GM12864 (cell line): Measurements from ENCODE around the gene ZNF677.
"Not testable (repeated sequence)": the region's sequence is repeated elsewhere in the genome, so short reads cannot be mapped to it uniquely, and the experiment has no call there.

ENCODE experiments used
- DNase-seq: peaks from one replicate; pipeline ENCODE4 v3.0.0-alpha.2; 2011; ENCODE audit warnings: low read depth
- H3K4me3 ChIP-seq: 2 replicates; pipeline ENCODE4 v1.5.1; 2011; ENCODE audit warnings: mild to moderate bottlenecking, low read depth, low read length, control low read depth
- TF ChIP-seq, protein P1 (sequence below): IDR thresholded peaks from 2 replicates; pipeline ENCODE4 v1.5.1; 2011; ENCODE audit warnings: low read depth, mild to moderate bottlenecking, moderate library complexity, low read length, control low read depth, inconsistent platforms; ENCODE audit errors: missing control alignments

Gene ZNF677

DNA sequence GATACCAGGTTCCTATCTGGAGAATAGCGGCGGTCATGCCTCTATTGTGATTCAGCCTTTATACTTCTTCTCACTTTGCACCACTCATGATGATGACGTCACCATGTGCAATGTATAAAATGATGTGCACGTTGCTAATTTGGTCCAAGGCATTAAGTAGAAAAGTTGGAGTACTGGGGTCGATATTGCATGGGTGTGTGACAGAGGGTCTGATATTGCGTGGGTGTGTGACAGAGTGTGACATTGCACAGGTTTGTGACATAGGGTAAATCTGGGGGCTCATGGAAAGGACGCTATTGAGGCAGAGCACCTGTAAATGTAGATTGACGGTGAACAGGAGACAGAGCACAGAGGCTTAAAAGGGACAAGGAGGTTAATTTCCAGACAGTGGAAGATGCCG, 17.4 kb upstream of the ZNF677 start:
- TF ChIP-seq, protein P1, sequence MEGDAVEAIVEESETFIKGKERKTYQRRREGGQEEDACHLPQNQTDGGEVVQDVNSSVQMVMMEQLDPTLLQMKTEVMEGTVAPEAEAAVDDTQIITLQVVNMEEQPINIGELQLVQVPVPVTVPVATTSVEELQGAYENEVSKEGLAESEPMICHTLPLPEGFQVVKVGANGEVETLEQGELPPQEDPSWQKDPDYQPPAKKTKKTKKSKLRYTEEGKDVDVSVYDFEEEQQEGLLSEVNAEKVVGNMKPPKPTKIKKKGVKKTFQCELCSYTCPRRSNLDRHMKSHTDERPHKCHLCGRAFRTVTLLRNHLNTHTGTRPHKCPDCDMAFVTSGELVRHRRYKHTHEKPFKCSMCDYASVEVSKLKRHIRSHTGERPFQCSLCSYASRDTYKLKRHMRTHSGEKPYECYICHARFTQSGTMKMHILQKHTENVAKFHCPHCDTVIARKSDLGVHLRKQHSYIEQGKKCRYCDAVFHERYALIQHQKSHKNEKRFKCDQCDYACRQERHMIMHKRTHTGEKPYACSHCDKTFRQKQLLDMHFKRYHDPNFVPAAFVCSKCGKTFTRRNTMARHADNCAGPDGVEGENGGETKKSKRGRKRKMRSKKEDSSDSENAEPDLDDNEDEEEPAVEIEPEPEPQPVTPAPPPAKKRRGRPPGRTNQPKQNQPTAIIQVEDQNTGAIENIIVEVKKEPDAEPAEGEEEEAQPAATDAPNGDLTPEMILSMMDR: no peak
- no peak for DNase-seq
- no peak overlapping the region for H3K4me3 ChIP-seq

- H3K4me3 ChIP-seq, DNase-seq: not testable (repeated sequence)
These were observed 15.2 kb upstream of the ZNF677 start for GRCh38 chr19:53269861-53270260.

- not testable (repeated sequence) for DNase-seq
These were observed 12.9 kb upstream of the ZNF677 start, which contains the start of gene VN1R4 for GRCh38 chr19:53267623-53268022. TSS of gene VN1R4 (minus strand) at chr19:53267723. CDS start at chr19:53267665, 58 bp downstream.

GRCh38 chr19:53257715-53258342, 3.2 kb upstream of the ZNF677 start, which contains the start of gene VN1R2:
TSS of gene VN1R2 (plus strand) at chr19:53258292. CDS start at chr19:53258376, 84 bp downstream.
- not testable (repeated sequence) for H3K4me3 ChIP-seq, DNase-seq

More at GRCh38 chr19:53267623-53268022, 12.9 kb upstream of the ZNF677 start, which contains the start of gene VN1R4:
- not testable (repeated sequence) for H3K4me3 ChIP-seq

GRCh38 chr19:53246498-53246897, 8.2 kb downstream of the ZNF677 start:
- DNase-seq: peak; percentile 7
- TF ChIP-seq, protein P1: no peak
- no peak overlapping the region for H3K4me3 ChIP-seq

GRCh38 chr19:53237114-53237777, 17.4 kb downstream of the ZNF677 start:
- TF ChIP-seq, protein P1: no peak
- H3K4me3 ChIP-seq: no peak overlapping the region
- DNase-seq: no peak

DNA sequence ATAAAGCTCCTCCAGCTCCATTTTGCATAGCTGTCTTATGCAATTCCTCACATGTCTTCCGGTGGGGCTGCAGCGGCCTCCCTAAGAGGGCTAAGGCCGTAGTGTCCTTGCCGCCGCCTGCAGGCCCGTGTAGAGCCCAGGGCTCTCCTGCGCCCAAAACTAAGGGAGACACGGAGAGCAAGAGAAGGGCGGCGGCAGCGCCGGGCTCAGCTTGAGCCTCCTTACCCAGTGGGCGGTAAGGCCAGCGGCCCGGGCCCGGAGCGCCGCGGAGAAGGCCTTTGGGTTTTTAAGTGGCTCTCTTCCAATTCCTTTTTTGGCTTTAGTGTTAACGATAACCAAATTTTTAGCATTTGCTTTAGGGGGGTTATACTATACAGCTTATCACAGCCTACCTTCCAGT, 30.1 kb downstream of the ZNF677 start:
- TF ChIP-seq, protein P1: no peak
- H3K4me3 ChIP-seq: no peak overlapping the region
- DNase-seq: no peak

DNA sequence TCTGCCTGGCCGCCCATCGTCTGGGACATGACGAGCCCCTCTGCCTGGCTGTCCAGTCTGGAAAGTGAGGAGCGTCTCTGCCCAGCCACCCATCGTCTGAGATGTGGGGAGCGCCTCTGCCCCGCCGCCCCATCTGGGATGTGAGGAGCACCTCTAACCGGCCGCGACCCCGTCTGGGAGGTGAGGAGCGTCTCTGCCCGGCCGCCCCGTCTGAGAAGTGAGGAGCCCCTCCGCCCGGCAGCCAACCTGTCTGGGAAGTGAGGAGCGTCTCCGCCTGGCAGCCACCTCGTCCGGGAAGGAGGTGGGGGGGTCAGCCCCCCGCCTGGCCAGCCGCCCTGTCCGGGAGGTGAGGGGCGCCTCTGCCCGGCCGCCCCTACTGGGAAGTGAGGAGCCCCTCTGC, 32.0 kb downstream of the ZNF677 start:
- not testable (repeated sequence) for DNase-seq, H3K4me3 ChIP-seq

- no peak for DNase-seq
These were observed 41.9 kb downstream of the ZNF677 start for GRCh38 chr19:53212703-53213320.

DNA sequence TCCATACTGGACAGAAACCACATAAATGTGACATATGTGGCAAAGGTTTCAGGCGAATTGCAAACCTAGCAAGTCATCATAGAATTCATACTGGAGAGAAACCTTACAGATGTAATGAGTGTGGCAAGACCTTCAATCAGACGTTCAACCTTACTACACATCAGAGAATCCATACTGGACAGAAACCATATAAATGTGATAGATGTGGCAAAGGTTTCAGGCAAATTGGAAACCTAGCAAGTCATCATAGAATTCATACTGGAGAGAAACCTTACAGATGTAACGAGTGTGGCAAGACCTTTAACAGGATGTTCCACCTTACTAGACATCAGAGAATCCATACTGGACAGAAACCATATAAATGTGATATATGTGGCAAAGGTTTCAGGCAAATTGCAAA, 43.1 kb downstream of the ZNF677 start:
- H3K4me3 ChIP-seq, DNase-seq: not testable (repeated sequence)

More at GRCh38 chr19:53212703-53213320, 41.9 kb downstream of the ZNF677 start:
- H3K4me3 ChIP-seq: no peak overlapping the region
- TF ChIP-seq, protein P1: no peak
